Measurements from ENCODE around the gene TSSK2. TPM values are rescaled to one million over a fixed set of nuclear protein-coding genes. Genes with fewer than 3 reads are reported as not detected.

The TSSK2 gene
- polyA plus RNA-seq, 5 donors = 0.35 to 0.44 (median 0.37) TPM; not detected in 2

DNA sequence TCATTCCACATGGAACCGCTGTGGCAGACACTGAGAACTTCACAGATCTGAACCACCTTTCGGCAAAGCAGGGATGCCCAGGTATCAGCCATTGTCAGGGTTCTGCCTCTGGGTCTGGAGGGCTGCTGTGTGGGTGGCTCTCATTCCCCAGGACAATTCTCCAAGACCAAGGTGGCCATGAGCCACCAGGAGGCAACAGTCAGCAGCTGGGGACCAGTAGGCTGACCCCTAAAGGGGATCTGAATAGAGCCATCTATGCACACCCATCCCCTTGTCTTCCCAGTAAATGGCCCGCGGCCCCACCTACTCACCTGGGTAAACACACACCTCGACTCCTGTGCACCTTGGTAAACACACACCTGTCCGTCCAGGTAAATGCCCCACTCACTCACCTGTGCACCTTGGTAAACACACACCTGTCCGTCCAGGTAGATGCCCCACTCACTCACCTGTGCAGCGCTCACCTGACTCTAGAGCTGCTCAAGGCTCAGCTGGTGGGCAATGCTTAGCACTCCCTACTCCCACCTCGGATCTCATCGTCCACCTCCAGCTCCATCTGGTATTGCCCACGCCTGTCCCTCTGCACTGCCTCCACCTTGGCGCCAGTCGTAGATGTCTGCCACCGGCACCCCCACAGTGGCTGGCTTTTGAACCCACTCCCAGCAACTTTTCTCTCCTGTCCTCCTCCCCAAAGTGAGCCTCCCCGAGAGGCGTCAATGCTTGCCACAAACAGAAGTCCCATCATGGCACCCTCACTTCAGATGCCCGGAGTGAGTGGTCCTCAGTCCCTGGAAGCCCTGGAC is 37.2 kb downstream of the TSSK2 start:
- no peak for DNase-seq

DNA sequence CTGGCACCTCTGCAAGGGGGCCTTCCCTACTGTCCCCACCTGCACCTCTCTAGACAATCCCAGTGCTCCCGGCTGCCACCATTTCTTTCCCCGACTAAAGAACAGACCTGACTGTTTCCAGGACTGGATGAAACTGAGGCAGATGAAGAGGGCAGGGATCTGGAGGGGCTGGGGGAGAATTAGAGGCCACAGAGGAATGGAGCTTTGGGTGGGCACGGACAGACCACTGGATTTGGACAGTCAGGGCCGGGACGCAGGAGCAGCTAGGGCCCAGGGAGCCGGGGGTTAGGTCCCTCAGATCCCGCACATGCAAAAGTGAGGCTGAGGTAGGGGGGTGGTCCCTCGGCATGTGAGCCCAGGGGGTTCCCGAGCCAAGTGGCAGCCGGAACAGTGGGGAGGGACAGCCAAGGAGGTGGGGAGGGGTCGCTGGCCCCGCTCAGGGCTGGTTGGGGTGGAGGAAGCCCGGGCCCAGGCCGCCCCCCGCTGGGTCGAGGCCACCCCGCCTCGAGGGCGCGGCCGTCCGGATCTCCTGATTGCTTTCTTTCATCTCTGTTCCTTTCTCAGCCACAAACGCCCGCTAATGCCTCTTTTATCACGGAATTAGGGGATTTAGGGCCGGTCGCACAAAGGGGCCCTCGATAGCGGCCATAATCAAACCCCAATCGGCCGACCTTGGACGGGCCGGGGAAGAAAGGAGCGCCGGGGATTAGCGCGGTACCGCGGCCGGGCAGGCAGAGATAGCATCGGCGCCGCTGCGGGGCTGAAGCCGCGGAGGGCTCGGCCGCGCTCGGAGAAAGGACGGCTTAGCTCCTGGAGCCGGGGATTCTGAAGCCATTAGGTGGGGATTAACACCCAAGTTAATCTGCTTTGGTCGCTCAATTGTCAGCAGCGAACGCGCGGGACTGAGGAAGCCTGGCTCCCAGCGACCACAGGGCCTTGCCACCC is 38.2 kb downstream of the TSSK2 start:
- DNase-seq = no peak

DNA sequence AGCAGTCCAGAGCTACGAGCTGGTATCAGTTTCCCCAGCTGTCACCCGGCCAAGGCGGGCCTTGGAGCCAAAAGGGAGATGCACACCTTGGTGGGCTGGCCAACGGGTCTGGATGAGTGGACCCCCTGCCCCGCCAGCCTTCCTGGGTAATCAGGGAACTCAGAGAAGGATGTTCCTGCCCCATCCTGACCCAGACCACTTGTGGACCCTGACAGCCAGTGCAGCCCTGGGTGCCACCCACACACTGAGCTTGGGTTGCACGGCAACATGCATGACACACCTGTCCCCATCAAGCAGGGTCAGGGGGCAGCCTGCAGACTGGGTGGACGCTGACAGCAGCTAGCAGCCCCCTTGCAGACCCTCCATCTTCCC is 38.8 kb downstream of the TSSK2 start:
- DNase-seq = no peak

- DNase-seq = no peak
Observed at GRCh38 chr22:19172213-19173046, 41.3 kb downstream of the TSSK2 start.

- DNase-seq = no peak
Observed at GRCh38 chr22:19173047-19174035, 42.2 kb downstream of the TSSK2 start.

DNA sequence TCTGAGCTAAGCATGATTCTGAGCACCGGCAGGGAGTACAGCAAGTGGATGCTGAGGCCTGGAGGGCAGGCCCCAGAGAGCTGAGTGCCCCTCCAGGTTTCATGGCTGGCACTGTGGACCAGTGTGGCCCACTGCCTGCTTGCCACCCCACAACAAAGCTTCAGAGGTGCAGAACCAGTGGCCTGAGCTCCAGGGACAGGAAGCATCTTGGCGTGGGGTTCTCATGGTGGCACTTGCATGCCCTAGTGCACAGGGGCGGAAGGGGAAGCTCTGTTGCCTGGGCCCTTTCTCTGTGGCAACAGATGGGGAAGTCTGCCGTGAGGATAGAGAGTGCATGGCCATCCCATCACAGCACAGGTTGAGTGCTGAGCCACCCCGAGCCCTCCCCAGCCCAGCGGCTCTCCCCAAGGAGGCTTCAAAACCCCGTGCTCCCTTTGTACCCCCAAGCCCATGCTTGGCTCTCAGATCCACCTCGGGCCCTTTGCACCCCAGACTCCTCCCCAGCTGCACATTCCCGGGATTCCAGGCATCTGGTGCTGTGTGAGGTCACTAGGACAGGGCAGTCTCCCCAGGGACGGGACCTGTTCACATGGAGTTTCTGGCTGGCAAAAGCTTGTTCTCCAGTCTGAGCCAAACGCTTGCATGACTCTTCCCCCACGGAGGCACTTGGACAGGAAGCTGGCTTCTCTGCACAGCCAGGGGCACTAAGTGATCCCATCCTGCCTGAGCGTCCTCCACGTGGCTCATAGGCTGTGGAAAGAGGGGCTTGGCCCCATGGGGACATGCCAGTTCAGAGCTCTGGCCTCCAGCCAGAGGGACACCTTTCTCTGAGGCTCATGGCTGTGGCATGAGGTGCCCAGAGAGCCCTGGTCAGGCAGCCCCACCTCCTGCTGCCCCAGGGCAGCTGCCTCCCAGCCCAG is 43.3 kb downstream of the TSSK2 start:
- DNase-seq = no peak

DNA sequence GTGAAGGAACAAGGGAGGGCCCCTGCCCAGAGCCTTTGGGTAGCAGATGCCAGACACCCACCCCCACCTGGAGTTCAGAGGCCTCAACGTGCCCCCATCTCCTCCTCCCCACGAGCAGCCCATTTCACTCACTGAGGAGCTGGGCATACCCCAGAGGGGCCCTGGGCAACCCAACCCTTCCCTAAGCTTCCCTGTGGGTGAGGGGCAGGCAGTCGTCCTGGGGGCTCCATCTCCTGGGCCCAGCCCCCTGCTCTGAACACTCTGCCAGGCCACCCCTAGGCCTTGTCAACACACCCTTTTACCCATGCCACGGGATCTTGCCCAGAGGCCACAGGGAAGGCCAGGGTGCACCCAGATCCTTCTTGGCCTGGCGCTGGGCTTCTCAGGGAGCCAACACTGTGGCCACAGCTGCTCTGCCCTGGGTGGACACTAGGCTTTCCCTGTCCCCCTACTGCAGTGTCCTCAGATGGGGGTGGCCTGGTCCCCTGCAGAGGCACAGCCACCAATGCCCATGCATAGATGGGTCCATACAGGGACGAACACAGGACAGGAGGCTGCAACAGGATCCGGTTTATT is 44.0 kb downstream of the TSSK2 start:
- no peak for DNase-seq

DNA sequence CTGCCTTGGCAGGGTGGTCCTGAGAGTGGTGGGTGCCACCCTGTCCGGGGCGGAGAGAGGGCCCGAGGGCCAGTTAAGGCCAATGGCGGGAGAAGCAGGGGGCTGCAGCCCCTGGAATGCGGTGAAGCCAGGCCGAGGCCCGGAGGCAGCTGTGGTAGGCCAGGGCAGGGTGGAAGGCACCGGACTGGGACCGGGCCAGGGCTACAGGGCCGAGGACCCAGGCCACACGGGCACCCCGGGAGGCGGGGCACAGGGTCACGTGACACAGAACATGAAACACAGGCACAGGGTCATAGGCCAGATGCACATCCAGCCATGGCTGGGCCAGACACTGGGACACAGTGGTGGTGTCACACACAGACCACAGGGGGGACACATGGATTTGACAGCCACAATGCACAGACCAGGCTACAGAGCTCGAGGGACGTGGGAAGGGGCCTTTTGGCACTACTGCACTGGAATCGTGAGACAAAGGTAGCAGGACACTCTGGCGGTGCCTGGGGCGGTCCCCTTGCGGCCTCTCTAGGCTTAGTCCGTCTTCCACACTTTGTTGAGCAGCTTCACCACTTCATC is 44.6 kb downstream of the TSSK2 start:
- DNase-seq = no peak

- DNase-seq = no peak
Observed at GRCh38 chr22:19176175-19176643, 45.1 kb downstream of the TSSK2 start.

- no peak for DNase-seq
Observed at GRCh38 chr22:19176732-19177131, 45.6 kb downstream of the TSSK2 start.

GRCh38 chr22:19177164-19178064 is 46.3 kb downstream of the TSSK2 start:
- no peak for DNase-seq

- DNase-seq = peak; percentile 42 to 58
Observed at GRCh38 chr22:19178065-19178656, 47.1 kb downstream of the TSSK2 start.

DNA sequence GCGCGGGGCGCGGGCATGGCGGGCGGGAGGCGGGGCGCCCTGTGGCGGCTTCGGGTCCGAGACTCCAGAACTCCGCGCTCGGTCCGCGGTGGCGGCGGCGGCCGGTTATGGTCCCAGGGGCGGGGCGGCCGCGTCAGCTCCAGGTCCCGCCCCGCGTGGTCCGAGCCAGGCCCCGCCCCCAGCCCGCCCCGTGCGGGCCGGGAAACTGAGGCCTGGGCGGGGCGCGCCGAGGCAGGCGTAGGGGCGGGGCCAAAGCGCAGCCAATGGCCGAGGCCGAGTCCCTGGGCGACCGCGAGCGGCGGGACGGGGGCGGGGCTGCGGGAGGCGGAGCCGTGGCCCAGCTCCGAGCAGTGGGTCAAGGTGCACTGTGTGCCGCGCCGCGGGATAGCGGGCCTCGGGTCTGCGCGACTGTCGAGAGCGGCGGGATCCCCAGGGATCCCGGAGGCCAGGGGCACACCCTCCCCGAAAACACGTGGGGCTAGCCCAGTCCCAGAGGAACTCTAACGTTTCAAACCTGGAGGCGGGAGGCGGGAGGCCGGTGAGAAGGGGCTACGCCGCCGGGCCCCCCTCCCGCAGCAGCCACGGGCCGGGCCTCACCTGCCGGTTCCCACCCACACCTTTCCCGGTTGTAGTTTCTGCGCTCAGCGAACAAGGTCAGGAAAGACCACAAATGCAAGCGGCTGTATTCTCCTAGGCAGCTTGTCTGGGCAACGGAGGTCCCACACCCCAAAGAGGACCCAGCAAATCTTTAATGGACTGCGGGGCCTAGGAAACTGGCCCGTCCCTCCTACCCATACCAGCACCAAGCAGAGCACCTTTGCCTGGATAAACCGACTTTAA is 47.8 kb downstream of the TSSK2 start, which contains the start of gene SLC25A1:
SLC25A1 (minus strand) TSS at position 80 of the 840 bp plus-strand sequence; CDS start at position 17, 63 bp downstream.
- DNase-seq = peak; percentile 86

DNA sequence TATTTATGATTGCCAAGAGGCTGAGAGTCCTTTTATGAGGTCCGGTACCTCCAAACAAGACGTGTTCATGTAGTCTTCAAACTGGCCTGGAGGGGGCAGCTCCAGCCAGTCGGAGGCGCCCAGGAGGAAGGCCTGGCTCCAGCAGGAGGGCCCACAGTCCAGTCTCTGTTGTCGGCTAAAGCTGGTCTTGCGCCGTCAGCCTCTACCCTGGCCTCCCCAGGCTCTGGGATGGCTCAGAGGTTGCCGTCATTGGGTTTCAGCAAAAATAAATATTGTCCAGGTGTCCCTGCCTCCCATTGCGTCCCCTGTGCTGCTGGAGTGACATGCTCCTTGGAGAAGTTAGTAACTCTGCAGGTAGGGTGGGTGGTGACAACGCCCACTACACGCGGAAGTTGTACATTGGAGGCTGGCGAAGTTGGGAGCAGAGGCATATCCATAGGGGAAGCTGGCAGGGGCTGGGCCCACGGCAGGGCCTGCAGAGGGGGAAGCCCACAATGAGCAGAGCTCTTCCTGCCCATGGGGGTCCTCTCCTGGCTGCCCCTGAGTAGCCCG is 48.5 kb downstream of the TSSK2 start:
- peak; percentile 53 to 72 for DNase-seq

- DNase-seq = no peak
Observed at GRCh38 chr22:19180234-19180633, 49.1 kb downstream of the TSSK2 start.

Data from right lung (tissue), 5 donors.